Activated CD4-positive, alpha-beta T cell treated with anti-CD3 and anti-CD28 coated beads, Interleukin-2, amount 50 U/mL, for 48 hours (primary cell): ENCODE results near the gene PRRG3.

Experiments
- DNase-seq, 2 experiments: peaks; one replicate each; pipeline ENCODE4 v3.0.0-alpha.2; 2020

Gene PRRG3

GRCh38 chrX:151746502-151746901 is 51.2 kb downstream of the PRRG3 start:
- DNase-seq, result no peak

DNA sequence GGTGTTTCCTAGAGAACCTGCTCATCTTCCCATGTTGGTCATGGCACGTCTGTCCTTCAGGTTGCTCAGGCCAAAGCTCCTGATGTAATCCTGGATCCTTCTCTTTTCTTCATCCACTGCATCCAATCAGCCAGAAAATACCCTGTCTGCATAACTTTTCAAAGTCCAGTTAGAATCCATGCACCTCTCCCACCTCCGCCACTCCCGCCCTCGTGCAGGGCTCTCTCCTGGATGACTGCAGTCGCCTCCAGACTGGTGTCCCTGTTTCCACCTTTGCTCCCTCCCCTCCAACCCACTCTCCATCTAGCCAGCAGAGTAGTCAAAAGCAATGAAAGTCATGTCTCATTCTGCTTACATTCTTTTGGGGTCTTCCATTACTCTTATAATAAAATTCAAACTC is 55.3 kb downstream of the PRRG3 start:
- no peak for DNase-seq

- DNase-seq, result no peak
Observed at GRCh38 chrX:151752847-151753246, 57.6 kb downstream of the PRRG3 start.

DNA sequence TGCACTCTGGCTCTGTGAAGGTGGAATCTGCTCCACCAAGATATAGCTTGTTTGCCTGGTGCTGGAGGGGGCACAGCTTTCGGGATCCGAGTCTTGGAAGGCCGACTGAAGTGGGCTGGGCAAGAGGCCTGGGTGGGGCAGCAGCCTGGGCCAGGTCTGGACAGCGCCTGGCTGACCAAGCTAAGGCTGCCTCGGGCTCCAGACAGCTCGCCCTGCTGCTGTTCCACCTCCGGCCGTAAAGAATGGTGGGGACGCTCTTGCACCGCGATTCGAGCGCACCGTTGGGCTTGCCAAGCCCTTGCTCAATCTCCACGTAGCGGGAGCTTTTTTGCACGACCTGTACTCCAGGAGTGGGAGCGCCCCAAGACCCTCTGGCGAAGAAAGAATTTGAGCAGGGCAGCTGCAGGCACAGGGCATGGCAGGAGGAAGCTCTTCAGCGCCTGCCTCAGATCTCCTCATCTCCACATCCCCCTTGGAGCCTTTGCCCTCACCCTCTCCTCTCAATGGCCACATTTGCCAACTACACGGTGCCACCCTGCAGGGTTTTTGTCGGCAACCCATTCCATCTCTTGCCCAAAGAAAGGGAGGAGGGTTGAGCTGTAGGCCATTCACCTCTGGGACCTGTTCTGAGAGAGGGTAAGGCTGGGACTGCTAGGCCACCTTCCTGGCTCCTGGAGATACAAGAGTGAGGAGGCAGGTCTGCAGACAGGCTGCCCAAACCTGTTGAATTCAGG is 58.2 kb downstream of the PRRG3 start:
- peak; percentile 8 to 14 for DNase-seq

DNA sequence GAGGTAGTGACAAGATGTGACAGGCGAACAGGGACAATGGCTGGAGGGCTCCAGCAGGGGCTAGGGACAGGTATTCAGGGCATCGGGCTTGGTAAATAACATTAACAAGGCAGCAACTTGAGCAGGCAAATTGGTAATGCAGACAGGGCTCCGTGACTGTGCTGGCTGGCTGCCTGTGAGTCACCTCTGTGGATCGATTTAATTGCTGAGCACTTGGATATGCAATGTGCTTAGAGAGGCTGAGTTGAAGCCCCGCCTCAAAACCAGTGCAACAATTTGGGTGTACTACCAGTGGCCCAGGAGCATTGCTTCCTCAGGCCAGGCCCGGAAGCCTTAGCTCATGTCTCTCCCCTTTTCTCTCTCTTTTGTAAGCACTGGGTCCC is 58.8 kb downstream of the PRRG3 start:
- no peak for DNase-seq

- DNase-seq, result no peak
Observed at GRCh38 chrX:151754641-151755215, 59.5 kb downstream of the PRRG3 start.
